Spleen (tissue), 11 donors: Measurements from ENCODE around the gene OXLD1. TPM values are rescaled to one million over a fixed set of nuclear protein-coding genes. Genes with fewer than 3 reads are reported as not detected.

Experiments
- DNase-seq: peaks from one replicate; pipeline ENCODE4 v3.0.0-alpha.2; 2020
- H3K27ac ChIP-seq, 8 donors: fragments of 200-600 bp; sonication (generic) in 7 of 8; 1 replicate in 4 of 8; 2 replicates in 4 of 8; pipeline versions ENCODE4 v1.5.0 to v1.8.0; 2016 to 2021; ENCODE audit warnings: inconsistent platforms in 4 of 8, mild to moderate bottlenecking in 4 of 8, moderate library complexity in 1 of 8
- H3K27me3 ChIP-seq, 7 donors: fragments of 200-600 bp; sonication (generic) in 6 of 7; replicated peaks in 1 of 7; 1 replicate in 4 of 7; 2 replicates in 3 of 7; pipeline versions ENCODE4 v1.5.0 to v1.8.0; 2016 to 2021; ENCODE audit warnings: inconsistent platforms in 3 of 7, mild to moderate bottlenecking in 1 of 7
- H3K36me3 ChIP-seq, 6 donors: fragments of 200-600 bp; sonication (generic) in 5 of 6; 1 replicate in 4 of 6; 2 replicates in 2 of 6; pipeline versions ENCODE4 v1.5.0 to v1.8.0; 2016 to 2021; ENCODE audit warnings: inconsistent platforms in 2 of 6
- H3K4me1 ChIP-seq, 6 donors: fragments of 200-600 bp; sonication (generic) in 5 of 6; 1 replicate in 3 of 6; 2 replicates in 3 of 6; pipeline versions ENCODE4 v1.5.0 to v1.8.0; 2016 to 2021; ENCODE audit warnings: inconsistent platforms in 3 of 6
- H3K4me3 ChIP-seq, 8 donors: fragments of 200-600 bp; sonication (generic) in 7 of 8; 1 replicate in 4 of 8; 2 replicates in 4 of 8; pipeline versions ENCODE4 v1.5.0 to v1.8.0; 2016 to 2021; ENCODE audit warnings: inconsistent platforms in 4 of 8, mild to moderate bottlenecking in 4 of 8, moderate library complexity in 2 of 8
- H3K9me3 ChIP-seq, 8 donors: fragments of 200-600 bp; sonication (generic) in 7 of 8; 1 replicate in 4 of 8; 2 replicates in 4 of 8; pipeline versions ENCODE4 v1.5.0 to v1.8.0; 2016 to 2021; ENCODE audit warnings: inconsistent platforms in 4 of 8
- POLR2A ChIP-seq, 3 donors: fragments of 450-650 bp; IDR thresholded peaks; one replicate each; pipeline ENCODE4 v1.5.1; 2017; ENCODE audit warnings: antibody characterized with exemption in 3 of 3, mild to moderate bottlenecking in 1 of 3
- POLR2AphosphoS5 ChIP-seq, 3 donors: sonication (generic); formaldehyde crosslinking; IDR thresholded peaks; one replicate each; pipeline ENCODE4 v1.5.1; 2017; ENCODE audit warnings: antibody characterized with exemption in 3 of 3
- WGBS, 5 donors: extraction: QIAGEN DNeasy Blood & Tissue Kit in 3 of 5; methylation state at CpG; one replicate each; pipeline versions ENCODE4 v1.1.5 to v1.1.7; 2013 to 2018; 5-methylcytosine and 5-hydroxymethylcytosine counted together
- intact Hi-C: fragments of 100-400 bp; cut with DNase I; formaldehyde crosslinking; loops from one replicate; pipeline ENCODE4 v1.15.0; 2023; ENCODE audit warnings: low total_unique reads
- polyA plus RNA-seq, 3 donors: library from polyadenylated mRNA; stranded (reverse); fragments of 200-250 nt; gene quantifications; one replicate each; pipeline ENCODE4 v1.2.1, GENCODE V29; 2013
- total RNA-seq, 7 donors: library from RNA; depleted of rRNA in 3 of 7; stranded (reverse); fragments of >200 nt in 3 of 7; fragmentation: NEBNext Ultra II Directional in 4 of 7; extraction: Animal tissue kit (Norgen Biotek cat#: 25700) in 4 of 7; gene quantifications; one replicate each; pipeline versions ENCODE4 v1.1.0 to v1.2.1, GENCODE V29; 2016 to 2021
- TF ChIP-seq, protein P1 (sequence below), 11 experiments: fragments of 200-600 bp in 7 of 11; fragments of 450-650 bp in 4 of 11; sonication (generic) in 4 of 11; IDR thresholded peaks in 8 of 11; conservative IDR thresholded peaks in 3 of 11; 1 replicate in 7 of 11; 2 replicates in 4 of 11; pipeline versions ENCODE4 v1.4.0 to v1.8.0; 2016 to 2021; ENCODE audit warnings: antibody characterized with exemption in 11 of 11, inconsistent platforms in 4 of 11, mild to moderate bottlenecking in 1 of 11
- donor health status: healthy with polysubstance abuse.
- donor health status: DM: no; HTN: no; CAD: no; lungs with moderate emphysema.
- donor health status: DM: no; HTN: no; CAD: no.
- donor health status: Bipolar disorder and iron deficiency.
- donor health status: healthy.
- donor health status: DM: no; HTN: no; CAD: no.
- donor health status: DM: yes; HTN: yes; CAD: no.

OXLD1 gene
- total and polyA plus RNA-seq, 10 donors: 29.4 to 110 (median 36.8) TPM

DNA sequence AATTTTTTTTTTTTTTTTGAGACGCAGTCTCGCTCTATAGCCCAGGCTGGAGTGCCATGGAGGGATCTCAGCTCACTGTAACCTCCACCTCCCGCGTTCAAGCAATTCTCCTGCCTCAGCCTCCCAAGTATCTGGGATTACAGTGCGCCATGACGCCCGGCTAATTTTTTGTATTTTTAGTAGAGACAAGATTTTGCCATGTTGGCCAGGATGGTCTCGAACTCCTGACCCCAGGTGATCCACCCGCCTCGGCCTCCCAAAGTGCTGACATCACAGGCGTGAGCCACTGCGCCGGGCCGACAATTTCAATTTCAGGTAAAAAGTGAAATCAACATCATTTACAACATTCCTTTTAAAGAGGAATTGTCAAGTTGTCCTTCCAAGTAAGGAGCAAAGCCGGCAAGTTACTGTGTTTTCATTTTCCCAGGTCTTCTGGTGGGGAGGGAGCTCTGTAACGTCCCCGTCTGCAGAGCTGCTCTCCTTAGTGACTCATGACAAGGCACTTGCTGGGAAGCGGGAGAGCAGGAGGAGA lies 30.4 kb downstream of the OXLD1 start:
- intact Hi-C loops: no loop called here

GRCh38 chr17:81635431-81635830 lies 31.0 kb downstream of the OXLD1 start:
- Histone ChIP-seq H3K4me3 (peak overlapping the region in 6 of 8 donors; percentile 78 to 97 (median 86)), H3K36me3 (peaks cover 0 to 23% (median 0%) of the 10 kb centered on the region in 6 donors), H3K27ac (peak overlapping the region in 4 of 8 donors; percentile 91 to 96 (median 94)), H3K4me1 (peaks cover 16 to 70% (median 46%) of the 10 kb centered on the region in 6 donors), H3K27me3 (no peaks in the 10 kb centered on the region), H3K9me3 (no peaks in the 10 kb centered on the region)
- TF ChIP-seq POLR2AphosphoS5 (IDR thresholded peaks at IDR 0.05) (no peak), POLR2A (IDR thresholded peaks at IDR 0.05) (no peak)
- TF ChIP-seq, protein P1, sequence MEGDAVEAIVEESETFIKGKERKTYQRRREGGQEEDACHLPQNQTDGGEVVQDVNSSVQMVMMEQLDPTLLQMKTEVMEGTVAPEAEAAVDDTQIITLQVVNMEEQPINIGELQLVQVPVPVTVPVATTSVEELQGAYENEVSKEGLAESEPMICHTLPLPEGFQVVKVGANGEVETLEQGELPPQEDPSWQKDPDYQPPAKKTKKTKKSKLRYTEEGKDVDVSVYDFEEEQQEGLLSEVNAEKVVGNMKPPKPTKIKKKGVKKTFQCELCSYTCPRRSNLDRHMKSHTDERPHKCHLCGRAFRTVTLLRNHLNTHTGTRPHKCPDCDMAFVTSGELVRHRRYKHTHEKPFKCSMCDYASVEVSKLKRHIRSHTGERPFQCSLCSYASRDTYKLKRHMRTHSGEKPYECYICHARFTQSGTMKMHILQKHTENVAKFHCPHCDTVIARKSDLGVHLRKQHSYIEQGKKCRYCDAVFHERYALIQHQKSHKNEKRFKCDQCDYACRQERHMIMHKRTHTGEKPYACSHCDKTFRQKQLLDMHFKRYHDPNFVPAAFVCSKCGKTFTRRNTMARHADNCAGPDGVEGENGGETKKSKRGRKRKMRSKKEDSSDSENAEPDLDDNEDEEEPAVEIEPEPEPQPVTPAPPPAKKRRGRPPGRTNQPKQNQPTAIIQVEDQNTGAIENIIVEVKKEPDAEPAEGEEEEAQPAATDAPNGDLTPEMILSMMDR (IDR thresholded peaks at IDR 0.05 in 8 of 11, conservative IDR thresholded peaks at IDR 0.05 in 3 of 11): no peak
- no peak for DNase-seq
- intact Hi-C loops: no loop called here
- WGBS, 5 donors: 83 to 92% (median 90%) methylated on average over 5 of the region's 5 CpGs

More for the DNA sequence above, 30.4 kb downstream of the OXLD1 start:
- Histone ChIP-seq H3K4me1 (peaks cover 16 to 64% (median 46%) of the 10 kb centered on the region in 6 donors), H3K27ac (peak overlapping the region; percentile 71 to 96 (median 90)), H3K36me3 (peaks cover 0 to 18% (median 0%) of the 10 kb centered on the region in 6 donors), H3K27me3 (no peaks in the 10 kb centered on the region), H3K9me3 (no peaks in the 10 kb centered on the region), H3K4me3 (peak overlapping the region; percentile 78 to 97 (median 87))
- no peak for TF ChIP-seq POLR2AphosphoS5 (IDR thresholded peaks at IDR 0.05)
- no peak for TF ChIP-seq POLR2A (IDR thresholded peaks at IDR 0.05)
- TF ChIP-seq, protein P1 (IDR thresholded peaks at IDR 0.05 in 8 of 11, conservative IDR thresholded peaks at IDR 0.05 in 3 of 11): no peak
- WGBS, 5 donors: 35 to 46% (median 45%) methylated on average over 18 of the region's 18 CpGs
- DNase-seq: no peak

DNA sequence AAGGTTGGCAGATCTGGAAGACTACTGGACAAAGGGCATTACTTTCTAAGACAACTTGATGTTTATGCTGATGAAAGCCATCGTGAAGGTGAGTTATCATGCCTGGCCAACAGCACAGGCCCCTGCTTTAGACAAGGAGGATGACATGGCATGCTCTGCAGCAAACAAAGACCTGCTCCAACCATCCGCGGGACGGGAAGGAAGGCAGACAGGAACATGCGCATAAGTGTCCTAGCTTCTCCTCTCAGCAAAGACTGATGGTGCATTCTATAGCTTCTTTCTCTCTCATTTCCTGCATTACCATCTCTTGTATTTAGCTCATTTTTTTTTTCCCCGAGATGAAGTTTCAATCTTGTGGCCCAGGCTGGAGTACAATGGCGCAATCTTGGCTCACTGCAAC lies 34.9 kb downstream of the OXLD1 start:
- no peak for TF ChIP-seq POLR2A (IDR thresholded peaks at IDR 0.05)
- no peak for TF ChIP-seq POLR2AphosphoS5 (IDR thresholded peaks at IDR 0.05)
- TF ChIP-seq, protein P1 (IDR thresholded peaks at IDR 0.05 in 8 of 11, conservative IDR thresholded peaks at IDR 0.05 in 3 of 11): no peak
- intact Hi-C loops: no loop called here
- no peak for DNase-seq
- Histone ChIP-seq H3K27ac (no peak overlapping the region), H3K9me3 (no peaks in the 10 kb centered on the region), H3K4me3 (no peak overlapping the region), H3K36me3 (peaks cover 0 to 63% (median 33%) of the 10 kb centered on the region in 6 donors), H3K4me1 (peaks cover 16 to 67% (median 38%) of the 10 kb centered on the region in 6 donors), H3K27me3 (no peaks in the 10 kb centered on the region)
- 59 to 83% (median 65%) methylated on average over 7 of the region's 7 CpGs for WGBS, 5 donors

GRCh38 chr17:81630274-81630673 lies 36.1 kb downstream of the OXLD1 start:
- H3K36me3 ChIP-seq: peaks cover 0 to 75% (median 45%) of the 10 kb centered on the region in 6 donors
- no peak overlapping the region for H3K27ac ChIP-seq
- 81 to 91% (median 86%) methylated on average over 8 of the region's 8 CpGs for WGBS, 5 donors
- H3K4me3 ChIP-seq: no peak overlapping the region
- H3K9me3 ChIP-seq: peaks cover 0 to 7% (median 2%) of the 10 kb centered on the region in 8 donors
- TF ChIP-seq POLR2A (IDR thresholded peaks at IDR 0.05) (no peak), POLR2AphosphoS5 (IDR thresholded peaks at IDR 0.05) (no peak)
- TF ChIP-seq, protein P1 (IDR thresholded peaks at IDR 0.05 in 8 of 11, conservative IDR thresholded peaks at IDR 0.05 in 3 of 11): no peak
- intact Hi-C loops: no loop called here
- no peak for DNase-seq
- H3K4me1 ChIP-seq: peaks cover 7 to 54% (median 26%) of the 10 kb centered on the region in 6 donors
- no peaks in the 10 kb centered on the region for H3K27me3 ChIP-seq
